ENCODE results near the gene MSANTD7. TPM values are rescaled to one million over a fixed set of nuclear protein-coding genes. Genes with fewer than 3 reads are reported as not detected.
"Not testable (repeated sequence)": the region's sequence is repeated elsewhere in the genome, so short reads cannot be mapped to it uniquely, and the experiment has no call there.

MSANTD7 gene
- total RNA-seq, 1 donor from 2014 or later, result 29.6 TPM

- H3K36me3 Mint-ChIP-seq (ENCODE audit: low read depth), result peaks cover 30% of the 10 kb centered on the region
- peaks cover 6% of the 10 kb centered on the region for H3K4me1 Mint-ChIP-seq (ENCODE audit: low read depth)
- no peak for DNase-seq (ENCODE audit: low spot score)
- intact Hi-C loops (cut with micrococcal nuclease), result loop anchor here (10.0 kb wide), 1 partner anchor 1060 kb away; no protein-coding TSS in a partner anchor
- no peak overlapping the region for H3K27ac Mint-ChIP-seq
- H3K9me3 Mint-ChIP-seq, result no peaks in the 10 kb centered on the region
- H3K27me3 Mint-ChIP-seq (ENCODE audit: insufficient read depth), result no peaks in the 10 kb centered on the region
- no peak overlapping the region for H3K4me3 Mint-ChIP-seq
Measured at GRCh38 chr10:14844948-14845347, 6.8 kb downstream of the MSANTD7 start.

GRCh38 chr10:14852236-14852635 is 14.1 kb downstream of the MSANTD7 start:
- Mint-ChIP-seq H3K36me3 (ENCODE audit: low read depth) (peaks cover 33% of the 10 kb centered on the region), H3K27ac (no peak overlapping the region), H3K4me3 (no peak overlapping the region), H3K9me3 (no peaks in the 10 kb centered on the region), H3K27me3 (ENCODE audit: insufficient read depth) (no peaks in the 10 kb centered on the region), H3K4me1 (ENCODE audit: low read depth) (no peaks in the 10 kb centered on the region)
- no peak for DNase-seq (ENCODE audit: low spot score)
- intact Hi-C loops (cut with micrococcal nuclease), result no loop called here

GRCh38 chr10:14855453-14855852 is 17.3 kb downstream of the MSANTD7 start:
- no peaks in the 10 kb centered on the region for H3K9me3 Mint-ChIP-seq
- intact Hi-C loops (cut with micrococcal nuclease), result no loop called here
- H3K4me3 Mint-ChIP-seq, result no peak overlapping the region
- no peaks in the 10 kb centered on the region for H3K4me1 Mint-ChIP-seq (ENCODE audit: low read depth)
- no peak overlapping the region for H3K27ac Mint-ChIP-seq
- no peaks in the 10 kb centered on the region for H3K27me3 Mint-ChIP-seq (ENCODE audit: insufficient read depth)
- H3K36me3 Mint-ChIP-seq (ENCODE audit: low read depth), result peaks cover 31% of the 10 kb centered on the region
- DNase-seq (ENCODE audit: low spot score), result no peak

GRCh38 chr10:14858338-14858960 is 20.3 kb downstream of the MSANTD7 start:
- Mint-ChIP-seq H3K36me3 (ENCODE audit: low read depth) (peaks cover 25% of the 10 kb centered on the region), H3K27me3 (ENCODE audit: insufficient read depth) (no peaks in the 10 kb centered on the region), H3K4me1 (ENCODE audit: low read depth) (no peaks in the 10 kb centered on the region), H3K9me3 (no peaks in the 10 kb centered on the region), H3K4me3 (no peak overlapping the region), H3K27ac (no peak overlapping the region)
- intact Hi-C loops (cut with micrococcal nuclease), result no loop called here
- DNase-seq (ENCODE audit: low spot score), result no peak

- DNase-seq (ENCODE audit: low spot score), result no peak
- Mint-ChIP-seq H3K36me3 (ENCODE audit: low read depth) (peaks cover 28% of the 10 kb centered on the region), H3K4me1 (ENCODE audit: low read depth) (no peaks in the 10 kb centered on the region), H3K27me3 (ENCODE audit: insufficient read depth) (no peaks in the 10 kb centered on the region), H3K9me3 (no peaks in the 10 kb centered on the region), H3K27ac (no peak overlapping the region), H3K4me3 (no peak overlapping the region)
- intact Hi-C loops (cut with micrococcal nuclease), result no loop called here
Measured at GRCh38 chr10:14859043-14859442, 20.9 kb downstream of the MSANTD7 start.

- H3K27me3 Mint-ChIP-seq (ENCODE audit: insufficient read depth), result no peaks in the 10 kb centered on the region
- no peaks in the 10 kb centered on the region for H3K9me3 Mint-ChIP-seq
- no peaks in the 10 kb centered on the region for H3K4me1 Mint-ChIP-seq (ENCODE audit: low read depth)
- intact Hi-C loops (cut with micrococcal nuclease), result no loop called here
- DNase-seq (ENCODE audit: low spot score), result no peak
- H3K36me3 Mint-ChIP-seq (ENCODE audit: low read depth), result peaks cover 25% of the 10 kb centered on the region
- H3K4me3 Mint-ChIP-seq, result no peak overlapping the region
- no peak overlapping the region for H3K27ac Mint-ChIP-seq
Measured at GRCh38 chr10:14859775-14860174, 21.7 kb downstream of the MSANTD7 start.

GRCh38 chr10:14860791-14861190 is 22.7 kb downstream of the MSANTD7 start:
- intact Hi-C loops (cut with micrococcal nuclease), result no loop called here
- Mint-ChIP-seq H3K9me3 (no peaks in the 10 kb centered on the region), H3K4me3 (no peak overlapping the region), H3K4me1 (ENCODE audit: low read depth) (no peaks in the 10 kb centered on the region), H3K36me3 (ENCODE audit: low read depth) (peaks cover 24% of the 10 kb centered on the region), H3K27me3 (ENCODE audit: insufficient read depth) (no peaks in the 10 kb centered on the region), H3K27ac (peak overlapping the region; percentile 46)
- no peak for DNase-seq (ENCODE audit: low spot score)

GRCh38 chr10:14864466-14864865 is 26.4 kb downstream of the MSANTD7 start:
- H3K9me3 Mint-ChIP-seq; DNase-seq (ENCODE audit: low spot score); H3K27me3 Mint-ChIP-seq (ENCODE audit: insufficient read depth); H3K27ac Mint-ChIP-seq; H3K4me3 Mint-ChIP-seq; intact Hi-C loops (cut with micrococcal nuclease); H3K4me1 Mint-ChIP-seq (ENCODE audit: low read depth): not testable (repeated sequence)
- peaks cover 18% of the 10 kb centered on the region for H3K36me3 Mint-ChIP-seq (ENCODE audit: low read depth)

- DNase-seq (ENCODE audit: low spot score); H3K4me1 Mint-ChIP-seq (ENCODE audit: low read depth); H3K27ac Mint-ChIP-seq; H3K9me3 Mint-ChIP-seq; H3K4me3 Mint-ChIP-seq; intact Hi-C loops (cut with micrococcal nuclease); H3K27me3 Mint-ChIP-seq (ENCODE audit: insufficient read depth): not testable (repeated sequence)
- peaks cover 21% of the 10 kb centered on the region for H3K36me3 Mint-ChIP-seq (ENCODE audit: low read depth)
Measured at GRCh38 chr10:14864871-14865270, 26.8 kb downstream of the MSANTD7 start.

- peaks cover 26% of the 10 kb centered on the region for H3K4me1 Mint-ChIP-seq (ENCODE audit: low read depth)
- H3K27ac Mint-ChIP-seq, result no peak overlapping the region
- no peaks in the 10 kb centered on the region for H3K9me3 Mint-ChIP-seq
- H3K36me3 Mint-ChIP-seq (ENCODE audit: low read depth), result peaks cover 14% of the 10 kb centered on the region
- no peak for DNase-seq (ENCODE audit: low spot score)
- H3K27me3 Mint-ChIP-seq (ENCODE audit: insufficient read depth), result no peaks in the 10 kb centered on the region
- intact Hi-C loops (cut with micrococcal nuclease), result loop anchor here (10.0 kb wide), 1 partner anchor 688 kb away; no protein-coding TSS in a partner anchor
- H3K4me3 Mint-ChIP-seq, result no peak overlapping the region
Measured at GRCh38 chr10:14873090-14873760, 35.1 kb downstream of the MSANTD7 start.

- H3K4me1 Mint-ChIP-seq (ENCODE audit: low read depth), result peaks cover 40% of the 10 kb centered on the region
- no peak overlapping the region for H3K27ac Mint-ChIP-seq
- intact Hi-C loops (cut with micrococcal nuclease), result loop anchor here (10.0 kb wide), 1 partner anchor 691 kb away; no protein-coding TSS in a partner anchor
- H3K4me3 Mint-ChIP-seq, result peak overlapping the region; percentile 51
- no peaks in the 10 kb centered on the region for H3K9me3 Mint-ChIP-seq
- H3K36me3 Mint-ChIP-seq (ENCODE audit: low read depth), result peaks cover 8% of the 10 kb centered on the region
- H3K27me3 Mint-ChIP-seq (ENCODE audit: insufficient read depth), result no peaks in the 10 kb centered on the region
- DNase-seq (ENCODE audit: low spot score), result no peak
Measured at GRCh38 chr10:14875941-14876340, 37.8 kb downstream of the MSANTD7 start.

GRCh38 chr10:14876764-14877163 is 38.7 kb downstream of the MSANTD7 start:
- H3K9me3 Mint-ChIP-seq, result no peaks in the 10 kb centered on the region
- H3K27ac Mint-ChIP-seq, result peak overlapping the region; percentile 71
- peaks cover 6% of the 10 kb centered on the region for H3K36me3 Mint-ChIP-seq (ENCODE audit: low read depth)
- intact Hi-C loops (cut with micrococcal nuclease), result loop anchor here (10.0 kb wide), 1 partner anchor 692 kb away; no protein-coding TSS in a partner anchor
- no peaks in the 10 kb centered on the region for H3K27me3 Mint-ChIP-seq (ENCODE audit: insufficient read depth)
- DNase-seq (ENCODE audit: low spot score), result no peak
- H3K4me3 Mint-ChIP-seq, result peak overlapping the region; percentile 96
- peaks cover 46% of the 10 kb centered on the region for H3K4me1 Mint-ChIP-seq (ENCODE audit: low read depth)
